OCI-LY7 (cell line): ENCODE results near the gene EPB41. TPM values are rescaled to one million over a fixed set of nuclear protein-coding genes. Genes with fewer than 3 reads are reported as not detected.

Source experiments
- BruUV-seq: library from RNA; stranded (reverse); fragments of 400-500 nt; replicated peaks from 2 replicates; lab custom pipeline; 2021; lab: Mats Ljungman, UMichigan
- CTCF ChIA-PET: fragments of 300-600 bp; sonication (Branson Sonifier 250); formaldehyde crosslinking; loops from one replicate; lab custom pipeline; 2022; ENCODE audit warnings: antibody characterized with exemption; ENCODE audit not compliant: unreplicated experiment; lab: Charles Lee
- POLR2A ChIA-PET: fragments of 300-600 bp; sonication (Branson Sonifier 250); formaldehyde crosslinking; loops from one replicate; lab custom pipeline; 2022; ENCODE audit warnings: antibody characterized with exemption; lab: Charles Lee
- DNase-seq: peaks from one replicate; pipeline ENCODE4 v3.0.0-alpha.2; 2015; ENCODE audit warnings: low spot score
- H2AFZ ChIP-seq: fragments of 200-600 bp; sonication (generic), shearing (Covaris generic); 2 replicates; pipeline ENCODE4 v1.6.1; 2014; ENCODE audit warnings: mild to moderate bottlenecking, antibody characterized with exemption, low read length, moderate library complexity
- H3K27ac ChIP-seq: fragments of 200-600 bp; sonication (generic); 2 replicates; pipeline ENCODE4 v1.5.1; 2014; ENCODE audit warnings: mixed run types, low read depth, mild to moderate bottlenecking, moderate library complexity, low read length, inconsistent platforms; ENCODE audit not compliant: poor library complexity, severe bottlenecking
- H3K36me3 ChIP-seq: fragments of 200-600 bp; sonication (generic); 2 replicates; pipeline ENCODE4 v1.6.1; 2014; ENCODE audit warnings: mild to moderate bottlenecking, antibody characterized with exemption, low read length, moderate library complexity, mixed read lengths; ENCODE audit not compliant: insufficient read depth
- H3K4me1 ChIP-seq: fragments of 200-600 bp; sonication (generic); 2 replicates; pipeline ENCODE4 v1.5.1; 2014; ENCODE audit warnings: mild to moderate bottlenecking, low read length; ENCODE audit not compliant: insufficient read depth, poor library complexity, severe bottlenecking
- H3K4me2 ChIP-seq: fragments of 200-600 bp; sonication (generic); 2 replicates; pipeline ENCODE4 v1.6.1; 2014; ENCODE audit warnings: mild to moderate bottlenecking, low read length
- H3K4me3 ChIP-seq: fragments of 200-600 bp; sonication (generic); 2 replicates; pipeline ENCODE4 v1.5.1; 2014; ENCODE audit warnings: mild to moderate bottlenecking, low read depth, low read length; ENCODE audit not compliant: poor library complexity, severe bottlenecking
- H3K79me2 ChIP-seq: fragments of 200-600 bp; sonication (generic); 2 replicates; pipeline ENCODE4 v1.6.1; 2016; ENCODE audit warnings: low read depth, mild to moderate bottlenecking, low read length, moderate library complexity, mixed read lengths; ENCODE audit not compliant: insufficient read depth
- H3K9me2 ChIP-seq: fragments of 200-600 bp; sonication (generic); 2 replicates; pipeline ENCODE4 v1.6.1; 2016; ENCODE audit warnings: mild to moderate bottlenecking, low read length, mixed read lengths; ENCODE audit not compliant: insufficient read depth
- H3K9me3 ChIP-seq: fragments of 200-600 bp; sonication (generic); 2 replicates; pipeline ENCODE4 v1.6.1; 2014; ENCODE audit warnings: mild to moderate bottlenecking, mixed run types, low read length, mixed read lengths
- H4K20me1 ChIP-seq: fragments of 200-600 bp; sonication (generic); 2 replicates; pipeline ENCODE4 v1.6.1; 2014; ENCODE audit warnings: mild to moderate bottlenecking, antibody characterized with exemption, low read length, moderate library complexity, mixed read lengths; ENCODE audit not compliant: insufficient read depth
- CTCF ChIP-seq: fragments of 200-600 bp; sonication (generic); conservative IDR thresholded peaks from 2 replicates; pipeline ENCODE4 v1.5.1; 2014; ENCODE audit warnings: mild to moderate bottlenecking, antibody characterized with exemption, low read length, moderate library complexity, mixed read lengths
- EZH2phosphoT487 ChIP-seq: fragments of 200-600 bp; sonication (generic); IDR thresholded peaks from 2 replicates; pipeline ENCODE4 v1.6.1; 2018; ENCODE audit warnings: low read depth, borderline replicate concordance, mild to moderate bottlenecking, mixed run types, antibody characterized with exemption, low read length, moderate library complexity, mixed read lengths
- intact Hi-C: fragments of 100-400 bp; cut with micrococcal nuclease; formaldehyde crosslinking; loops from one replicate; pipeline ENCODE4 v1.10.0; 2022; ENCODE audit not compliant: unreplicated experiment
- total RNA-seq, 2 experiments: library from RNA; depleted of rRNA in 1 of 2; stranded (reverse); fragments of >200 nt in 1 of 2; shearing (Covaris generic) in 1 of 2; gene quantifications; 2 replicates each; pipeline ENCODE4 v1.2.3, GENCODE V29; 2014 to 2022

Gene EPB41
- total RNA-seq, 2 experiments from 2014 or later = 102 to 103 TPM

GRCh38 chr1:29112705-29113412 lies 198.5 kb downstream of the EPB41 start:
- peaks cover 68% of the 10 kb centered on the region for H3K36me3 ChIP-seq
- DNase-seq = no peak
- intact Hi-C loops = no loop called here

GRCh38 chr1:29113413-29114117 lies 199.2 kb downstream of the EPB41 start:
- POLR2A ChIA-PET = no interaction called here
- Histone ChIP-seq H3K27ac (no peak overlapping the region), H4K20me1 (no peaks in the 10 kb centered on the region), H3K4me1 (no peaks in the 10 kb centered on the region), H2AFZ (no peak overlapping the region), H3K79me2 (no peaks in the 10 kb centered on the region), H3K36me3 (peaks cover 69% of the 10 kb centered on the region), H3K4me2 (no peak overlapping the region), H3K9me2 (no peaks in the 10 kb centered on the region), H3K4me3 (no peak overlapping the region), H3K9me3 (no peaks in the 10 kb centered on the region)
- no peak for TF ChIP-seq EZH2phosphoT487
- TF ChIP-seq CTCF = no peak
- no peak for DNase-seq
- no TSS peak for BruUV-seq
- CTCF ChIA-PET = no interaction called here
- intact Hi-C loops = no loop called here

More at GRCh38 chr1:29112705-29113412, 198.5 kb downstream of the EPB41 start:
- Histone ChIP-seq H2AFZ (no peak overlapping the region), H4K20me1 (no peaks in the 10 kb centered on the region), H3K4me3 (no peak overlapping the region), H3K9me2 (no peaks in the 10 kb centered on the region), H3K79me2 (no peaks in the 10 kb centered on the region), H3K4me1 (no peaks in the 10 kb centered on the region), H3K9me3 (no peaks in the 10 kb centered on the region), H3K4me2 (no peak overlapping the region), H3K27ac (no peak overlapping the region)
- ChIA-PET POLR2A (interaction anchor here (0.9 kb wide), 1 partner anchor 31 kb away, joined by 3 read pairs; no protein-coding TSS in a partner anchor), CTCF (no interaction called here)
- TF ChIP-seq EZH2phosphoT487 = no peak
- no peak for TF ChIP-seq CTCF
- BruUV-seq = no TSS peak

- no peaks in the 10 kb centered on the region for H3K9me3 ChIP-seq
- no peak overlapping the region for H3K27ac ChIP-seq
- no peaks in the 10 kb centered on the region for H3K79me2 ChIP-seq
- no peak overlapping the region for H2AFZ ChIP-seq
- H3K9me2 ChIP-seq = no peaks in the 10 kb centered on the region
- H3K4me1 ChIP-seq = no peaks in the 10 kb centered on the region
- peaks cover 62% of the 10 kb centered on the region for H3K36me3 ChIP-seq
- POLR2A ChIA-PET = interaction anchor here (0.6 kb wide), 1 partner anchor 199 kb away, joined by 3 read pairs; no protein-coding TSS in a partner anchor
- H3K4me2 ChIP-seq = no peak overlapping the region
- no TSS peak for BruUV-seq
- H3K4me3 ChIP-seq = no peak overlapping the region
- CTCF ChIA-PET = no interaction called here
- DNase-seq = no peak
- TF ChIP-seq CTCF (no peak), EZH2phosphoT487 (no peak)
- intact Hi-C loops = no loop called here
- H4K20me1 ChIP-seq = no peaks in the 10 kb centered on the region
Observed at GRCh38 chr1:29114654-29115053, 200.3 kb downstream of the EPB41 start.
